GM12874 (cell line): ENCODE data around the gene PTPN18.

ENCODE experiments used
- CTCF ChIP-seq: IDR thresholded peaks from 2 replicates; pipeline ENCODE4 v1.5.1; 2011; ENCODE audit warnings: low read depth, mild to moderate bottlenecking, control low read depth, low read length, moderate library complexity; ENCODE audit not compliant: insufficient read depth

PTPN18 gene

GRCh38 chr2:130374587-130375290, 18.9 kb downstream of the PTPN18 start:
- TF ChIP-seq CTCF, result no peak

- TF ChIP-seq CTCF, result no peak
Observed at GRCh38 chr2:130375291-130376266, 19.7 kb downstream of the PTPN18 start.

- no peak for TF ChIP-seq CTCF
Observed at GRCh38 chr2:130376433-130377293, 20.8 kb downstream of the PTPN18 start.

- no peak for TF ChIP-seq CTCF
Observed at GRCh38 chr2:130377491-130377890, 21.6 kb downstream of the PTPN18 start.

GRCh38 chr2:130378206-130378897, 22.5 kb downstream of the PTPN18 start:
- TF ChIP-seq CTCF, result no peak

GRCh38 chr2:130378898-130379214, 23.0 kb downstream of the PTPN18 start:
- TF ChIP-seq CTCF, result no peak
